Measurements from ENCODE around the gene DLG2.
"Not testable (repeated sequence)": the region's sequence is repeated elsewhere in the genome, so short reads cannot be mapped to it uniquely, and the experiment has no call there.

The DLG2 gene

DNA sequence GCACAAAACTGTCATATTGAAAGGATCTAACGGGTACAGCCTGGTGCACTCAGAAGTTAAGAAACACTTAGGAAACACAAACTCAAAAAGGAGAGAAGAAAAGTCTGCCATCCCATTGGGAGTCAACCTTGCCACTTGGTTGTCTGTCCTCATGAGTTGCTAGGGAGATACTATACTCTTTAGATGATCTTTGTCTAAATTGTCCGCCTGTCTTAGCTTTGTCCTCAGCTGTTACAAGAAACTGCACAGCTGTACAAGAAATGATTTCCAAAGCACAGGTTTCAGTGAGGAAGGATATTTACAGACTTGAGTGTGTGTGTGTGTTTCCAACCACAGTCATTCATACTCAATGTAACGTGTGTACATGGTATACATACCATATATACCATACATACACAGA is 2171.8 kb downstream of the DLG2 start:
- DNase-seq (ENCODE audit: low spot score): no peak

DNA sequence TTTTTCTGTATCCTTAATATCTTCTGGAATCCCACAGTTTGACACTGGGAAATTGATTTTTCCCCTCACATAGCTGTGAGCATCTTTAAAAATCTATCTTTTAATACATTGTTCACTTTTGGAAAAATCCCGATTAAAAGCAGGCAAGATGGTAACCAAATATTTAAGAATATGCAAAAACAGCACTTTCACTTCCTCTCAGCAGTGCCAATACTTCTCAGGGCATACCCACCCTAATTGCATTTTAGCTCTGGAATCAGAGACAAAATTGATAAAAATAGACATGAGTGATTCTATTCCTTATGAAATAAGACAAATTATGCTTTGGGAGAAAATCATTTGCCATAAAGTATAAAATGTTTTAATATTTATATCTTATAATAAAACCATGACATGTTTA is 2172.5 kb downstream of the DLG2 start:
- DNase-seq (ENCODE audit: low spot score): no peak

DNA sequence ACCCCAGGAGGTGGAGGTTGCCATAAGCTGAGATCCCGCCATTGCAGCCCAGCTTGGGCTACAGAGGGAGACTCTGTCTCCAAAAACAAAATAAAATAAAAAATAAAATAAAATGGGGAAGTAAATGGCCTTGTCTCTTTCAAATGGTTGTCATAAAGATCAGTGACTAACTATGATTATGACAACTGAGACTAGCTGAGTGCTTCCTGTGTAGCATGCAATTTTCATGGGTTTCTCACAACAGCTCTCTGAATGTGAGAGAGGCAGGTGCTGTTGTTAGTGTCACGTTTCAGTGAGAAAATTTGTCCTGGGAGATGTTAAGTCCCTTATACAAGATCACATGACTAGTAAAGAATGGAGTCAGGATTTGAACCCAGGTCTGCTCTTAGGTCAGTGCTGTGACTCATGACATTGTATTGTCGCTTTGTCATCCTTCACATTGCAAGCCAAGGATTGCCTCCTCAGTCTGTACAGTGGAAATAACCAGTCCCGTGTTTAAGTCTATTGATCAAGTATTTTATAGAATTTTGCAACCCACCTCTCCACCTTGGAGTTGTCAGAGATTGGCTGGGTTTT is 2177.7 kb downstream of the DLG2 start:
- no peak for DNase-seq (ENCODE audit: low spot score)

DNA sequence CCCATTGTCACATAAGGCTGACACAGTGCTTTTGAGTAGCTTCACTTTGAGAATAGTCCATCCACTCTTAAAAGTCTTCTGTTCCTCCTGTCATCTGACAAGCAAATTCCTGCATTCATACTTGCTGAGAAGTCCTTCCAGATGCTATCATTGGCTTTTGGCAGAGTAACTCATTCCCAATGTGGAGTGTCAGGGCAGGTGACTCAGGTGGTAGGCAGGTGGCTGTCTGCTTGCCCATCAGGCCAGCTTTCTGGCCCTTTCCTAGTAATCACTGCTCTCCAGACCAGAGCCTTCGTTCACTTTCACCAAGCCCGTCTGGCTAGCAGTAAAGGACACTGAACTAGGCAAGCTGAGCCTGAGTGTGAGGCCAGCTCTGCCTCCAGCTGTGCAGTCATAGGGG is 2178.5 kb downstream of the DLG2 start:
- DNase-seq (ENCODE audit: low spot score): no peak

DNA sequence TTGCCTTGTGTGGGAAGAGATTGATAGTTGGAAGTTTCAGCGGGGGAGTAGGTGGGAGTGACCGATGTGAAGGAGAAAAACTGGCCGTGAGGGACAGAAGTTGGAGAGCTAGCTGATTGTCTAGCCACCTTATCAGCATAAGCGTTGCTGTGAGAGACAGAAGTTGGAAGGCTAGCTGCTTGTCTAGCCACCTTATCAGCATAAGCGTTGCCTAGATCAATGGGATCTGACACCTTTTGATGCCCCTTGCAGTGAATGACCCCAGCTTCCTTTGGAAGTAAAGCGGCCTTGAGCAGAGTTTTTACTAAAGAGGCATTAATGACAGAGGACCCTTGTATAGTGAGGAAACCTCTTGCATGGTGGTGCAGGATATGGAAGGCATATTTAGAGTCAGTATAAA is 2183.3 kb downstream of the DLG2 start:
- DNase-seq (ENCODE audit: low spot score): not testable (repeated sequence)

DNA sequence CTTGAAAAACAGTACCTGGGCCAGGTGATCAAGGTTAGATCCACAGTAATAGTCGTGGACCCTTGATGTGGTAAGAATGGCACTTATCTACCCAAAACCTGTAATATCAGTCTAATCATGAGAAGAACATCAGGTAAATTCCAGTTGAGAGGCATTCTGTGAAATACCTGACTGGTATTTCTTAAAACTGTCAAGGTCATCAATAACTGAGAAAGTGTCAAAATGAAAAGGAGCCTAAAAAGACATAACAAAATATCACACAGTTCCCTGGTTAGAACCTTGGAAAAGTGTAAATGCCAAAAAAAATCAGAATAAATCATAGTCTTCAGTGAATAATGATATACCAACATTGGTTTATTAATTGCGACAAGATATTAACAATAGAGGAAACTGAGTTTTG is 2185.5 kb downstream of the DLG2 start:
- DNase-seq (ENCODE audit: low spot score): no peak

DNA sequence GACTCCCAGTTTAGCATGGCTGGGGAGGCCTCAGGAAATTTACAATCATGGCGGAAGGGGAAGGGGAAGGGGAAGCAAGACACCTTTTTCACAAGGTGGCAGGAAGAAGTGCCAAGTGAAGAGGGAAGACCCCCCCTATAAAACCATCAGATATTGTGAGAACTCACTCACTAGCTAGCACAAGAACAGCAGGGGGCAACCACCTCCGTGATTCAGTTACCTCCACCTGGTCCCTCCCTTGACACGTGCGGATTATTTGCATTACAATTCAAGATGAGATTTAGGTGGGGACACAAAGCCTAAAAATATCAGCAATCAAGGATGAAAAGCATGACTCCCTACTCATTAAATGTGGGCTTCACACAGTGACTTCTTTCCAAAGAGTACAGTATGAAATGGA is 2186.0 kb downstream of the DLG2 start:
- DNase-seq (ENCODE audit: low spot score): no peak

DNA sequence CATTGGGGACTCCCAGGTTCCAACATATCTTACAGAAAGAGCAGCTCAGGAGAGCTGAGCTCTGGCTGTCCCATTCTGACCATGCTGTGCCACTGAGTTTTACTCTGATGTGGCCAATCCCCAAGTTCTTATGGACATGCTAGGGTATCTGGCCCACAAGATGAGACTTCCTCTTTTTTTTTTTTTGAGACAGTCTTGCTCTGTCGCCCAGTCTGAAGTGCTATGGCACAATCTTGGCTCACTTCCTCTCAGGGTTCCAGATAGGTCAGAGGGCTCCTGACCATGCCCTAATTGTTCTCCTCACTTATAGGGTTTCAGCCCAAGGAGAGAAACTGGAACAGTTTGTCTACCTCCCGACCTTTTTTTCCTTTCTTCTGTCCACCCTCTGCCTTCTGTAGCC is 2188.7 kb downstream of the DLG2 start:
- no peak for DNase-seq (ENCODE audit: low spot score)

DNA sequence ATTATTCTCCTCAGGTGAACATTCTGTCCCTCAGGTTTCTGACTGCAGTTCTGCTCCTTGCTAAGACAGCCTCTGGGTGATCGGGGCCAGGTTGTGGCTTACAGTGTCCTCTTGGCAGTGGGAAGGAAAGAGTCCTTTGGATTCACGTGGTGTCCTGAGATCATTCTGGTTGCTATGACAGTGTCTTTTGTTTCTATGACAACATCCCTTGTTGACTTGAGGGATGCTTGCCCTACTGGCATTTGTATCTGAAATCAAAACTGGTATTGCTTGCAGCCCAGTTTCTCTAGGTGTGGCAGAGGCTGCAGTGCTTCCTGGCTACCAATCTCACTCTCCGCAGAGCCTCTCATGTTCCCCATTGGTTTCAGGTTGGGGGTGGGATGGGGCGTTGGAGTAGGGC is 2189.2 kb downstream of the DLG2 start:
- no peak for DNase-seq (ENCODE audit: low spot score)

DNA sequence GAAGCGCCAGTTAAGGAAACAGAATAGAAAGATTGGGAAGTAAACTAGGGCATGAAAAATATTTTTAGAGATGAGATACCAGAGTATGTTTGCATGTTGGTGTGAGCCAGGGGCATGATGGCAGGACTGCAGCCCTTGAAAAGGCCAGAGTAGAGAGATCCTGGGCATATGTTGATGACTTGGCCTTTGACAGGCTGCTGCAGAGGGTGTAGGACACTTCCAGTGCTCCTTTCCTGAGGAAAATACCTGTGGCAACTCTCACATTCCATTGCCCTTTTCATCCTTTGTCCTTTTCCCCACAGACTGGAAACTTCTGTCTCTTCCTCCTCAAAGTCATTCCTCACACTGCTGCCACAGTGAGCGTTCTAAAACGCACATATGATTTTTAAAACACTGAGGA is 2190.3 kb downstream of the DLG2 start:
- no peak for DNase-seq (ENCODE audit: low spot score)

DNA sequence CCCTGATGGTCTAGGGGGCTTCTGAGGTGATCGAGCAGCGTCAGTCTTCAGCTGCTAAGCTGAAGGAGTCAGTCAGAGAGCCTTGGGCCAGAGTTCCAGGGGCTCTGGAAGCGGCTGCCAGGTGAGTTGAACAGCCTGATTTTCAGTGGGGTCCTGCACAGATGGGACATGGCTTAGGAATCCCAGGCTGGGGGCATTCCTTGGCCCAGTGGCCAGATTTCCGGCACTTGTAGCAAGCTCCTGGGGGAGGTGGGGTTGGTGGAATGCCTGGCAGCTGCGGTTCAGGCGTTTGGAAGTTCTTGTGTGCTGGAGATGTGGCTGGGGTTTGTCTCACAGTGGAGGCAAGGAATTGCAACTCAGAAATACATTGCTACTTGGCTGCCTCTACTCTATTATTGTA is 2192.3 kb downstream of the DLG2 start:
- not testable (repeated sequence) for DNase-seq (ENCODE audit: low spot score)

DNA sequence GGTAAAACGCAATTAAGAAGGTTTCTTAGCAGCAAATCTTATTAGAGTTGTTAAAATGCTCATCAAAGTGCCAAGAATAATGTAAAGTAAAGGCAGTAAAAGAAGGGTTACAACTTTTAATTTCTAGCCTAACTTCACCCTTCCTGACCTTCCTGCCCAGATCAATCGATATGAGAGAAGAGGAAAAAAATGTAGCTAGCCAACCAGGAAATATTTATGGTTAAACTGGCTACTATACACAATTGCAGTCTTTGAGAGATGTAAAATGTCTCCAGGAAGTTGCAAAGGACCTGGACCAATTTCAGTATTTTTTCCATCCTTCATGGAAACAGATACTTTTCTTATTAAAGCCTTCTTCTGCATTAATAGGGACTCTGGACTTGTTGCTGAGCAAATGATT is 2199.2 kb downstream of the DLG2 start:
- no peak for DNase-seq (ENCODE audit: low spot score)

DNA sequence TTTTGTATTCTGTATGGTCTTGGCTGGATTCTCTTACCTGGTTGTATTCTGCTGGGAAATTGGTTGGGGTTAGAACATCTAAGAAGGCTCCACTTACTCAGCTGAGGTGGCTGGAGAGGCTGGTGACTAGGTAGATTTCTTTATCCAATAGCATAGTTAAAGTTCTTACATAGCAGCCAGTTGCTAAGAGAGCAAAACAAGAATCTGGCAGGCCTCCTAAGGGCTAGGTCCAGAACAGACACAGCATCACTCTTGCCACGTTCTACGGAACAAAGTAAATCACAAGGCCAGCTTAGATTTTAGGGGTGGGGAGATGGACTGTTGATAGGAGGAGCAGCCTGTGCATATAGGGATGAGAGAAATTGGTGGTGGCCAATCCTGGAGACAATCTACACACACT is 2199.6 kb downstream of the DLG2 start:
- DNase-seq (ENCODE audit: low spot score): no peak

DNA sequence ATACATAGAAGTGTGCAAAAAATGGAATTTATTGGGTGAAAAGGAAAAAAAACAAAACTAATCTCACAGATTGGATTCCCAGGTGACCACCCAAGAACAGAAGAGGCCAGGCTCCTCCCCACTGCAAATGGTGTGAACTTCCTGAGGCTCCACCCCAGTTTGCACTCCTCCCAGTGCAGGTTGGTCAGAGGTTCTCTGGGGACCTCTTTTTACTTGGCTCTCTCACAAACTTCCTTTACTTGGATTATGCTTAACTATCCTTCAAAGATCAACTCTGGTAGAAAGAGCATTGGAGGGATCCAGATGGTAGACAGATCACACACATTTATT is 2202.0 kb downstream of the DLG2 start:
- no peak for DNase-seq (ENCODE audit: low spot score)

DNA sequence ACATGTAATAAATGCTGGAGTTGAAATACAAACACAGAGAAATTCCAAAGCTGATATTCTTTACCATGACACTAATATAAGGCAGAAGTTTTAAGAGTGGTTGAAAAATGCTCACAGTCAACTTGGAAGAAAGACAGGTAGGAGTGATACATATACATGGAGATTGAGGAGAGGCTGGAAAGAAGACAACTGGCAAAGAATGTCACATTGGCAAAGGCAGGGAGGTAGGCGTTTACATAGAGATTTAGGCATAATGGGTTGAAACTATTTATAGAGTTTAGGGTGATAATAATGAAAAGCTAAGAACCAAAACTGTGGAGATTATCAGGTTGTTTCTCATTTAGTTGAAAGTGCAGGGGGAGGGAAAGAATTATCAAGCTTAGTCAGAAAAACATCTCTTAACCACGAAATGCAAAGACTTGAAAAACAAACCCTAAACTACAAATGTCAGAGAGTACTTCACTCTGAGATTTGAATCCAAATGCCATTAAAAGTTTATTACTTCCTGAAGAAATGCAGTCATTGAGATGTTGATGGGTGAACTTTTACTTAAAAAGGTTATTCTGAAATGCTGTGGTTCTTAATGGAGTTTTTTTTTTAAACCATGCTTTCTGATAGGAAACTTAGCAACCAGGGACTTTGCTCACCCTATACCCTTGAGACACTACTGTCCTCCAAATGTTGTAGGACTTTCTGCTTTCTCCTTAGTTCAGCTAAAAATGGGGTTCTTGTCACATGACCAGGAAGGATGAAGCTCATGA is 2202.6 kb downstream of the DLG2 start:
- no peak for DNase-seq (ENCODE audit: low spot score)

DNA sequence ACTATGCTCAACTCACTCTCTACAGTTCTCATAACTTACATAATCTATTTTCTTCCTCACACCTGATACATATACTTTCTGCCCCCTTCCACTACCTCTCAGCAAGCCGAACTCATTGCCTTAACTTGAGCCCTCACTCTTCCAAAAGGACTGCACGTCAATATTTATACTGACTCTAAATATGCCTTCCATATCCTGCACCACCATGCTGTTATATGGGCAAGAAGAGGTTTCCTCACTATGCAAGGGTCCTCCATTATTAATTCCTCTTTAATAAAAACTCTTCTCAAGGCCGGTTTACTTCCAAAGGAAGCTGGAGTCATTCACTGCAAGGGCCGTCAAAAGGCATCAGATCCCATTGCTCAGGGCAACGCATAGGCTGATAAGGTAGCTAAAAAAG is 2204.5 kb downstream of the DLG2 start:
- DNase-seq (ENCODE audit: low spot score): not testable (repeated sequence)

DNA sequence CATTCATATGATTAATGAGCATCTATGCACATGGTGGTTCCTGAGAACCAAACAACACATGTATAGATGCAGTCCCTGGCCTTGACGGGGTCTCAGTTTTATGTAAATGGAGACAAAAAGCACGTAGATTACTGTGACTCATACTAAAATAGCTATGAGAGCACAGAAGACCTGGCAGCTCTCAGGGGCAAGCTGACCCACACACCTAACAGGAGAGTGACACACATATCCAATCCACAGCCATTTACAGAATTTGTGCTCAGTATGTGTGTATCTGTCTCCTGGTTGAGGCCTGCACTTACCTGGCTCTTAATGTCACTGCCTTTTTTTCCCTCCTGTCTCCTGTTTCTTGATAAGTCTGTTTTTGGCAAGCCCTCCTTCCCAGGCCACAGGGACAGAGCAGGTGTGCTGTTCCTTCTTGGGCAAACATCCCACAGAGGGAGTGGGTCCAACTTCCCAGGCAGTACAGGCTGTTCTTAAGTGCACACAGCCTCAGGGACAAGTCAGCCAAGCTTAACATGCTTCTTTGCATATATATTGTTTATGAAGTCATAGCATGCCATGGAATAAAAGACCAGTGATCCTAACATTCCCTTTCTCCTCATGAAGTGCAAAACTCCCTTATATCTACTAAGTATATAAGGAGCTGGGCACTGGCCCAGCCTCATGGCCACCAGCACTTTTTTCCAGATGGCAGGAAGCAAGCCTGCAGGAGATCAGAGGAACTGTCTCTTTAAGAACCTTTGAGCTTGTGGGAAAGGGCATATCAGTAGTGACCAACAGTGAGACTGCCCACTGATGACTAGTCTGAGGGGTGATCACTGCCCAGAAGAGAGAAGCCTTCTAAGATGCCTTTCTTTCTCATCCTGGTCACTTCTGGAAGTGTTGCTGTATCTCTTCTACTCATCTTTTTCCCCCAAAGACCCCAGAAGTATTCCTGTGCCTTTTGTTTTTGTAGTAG is 2216.3 kb downstream of the DLG2 start:
- no peak for DNase-seq (ENCODE audit: low spot score)

DNA sequence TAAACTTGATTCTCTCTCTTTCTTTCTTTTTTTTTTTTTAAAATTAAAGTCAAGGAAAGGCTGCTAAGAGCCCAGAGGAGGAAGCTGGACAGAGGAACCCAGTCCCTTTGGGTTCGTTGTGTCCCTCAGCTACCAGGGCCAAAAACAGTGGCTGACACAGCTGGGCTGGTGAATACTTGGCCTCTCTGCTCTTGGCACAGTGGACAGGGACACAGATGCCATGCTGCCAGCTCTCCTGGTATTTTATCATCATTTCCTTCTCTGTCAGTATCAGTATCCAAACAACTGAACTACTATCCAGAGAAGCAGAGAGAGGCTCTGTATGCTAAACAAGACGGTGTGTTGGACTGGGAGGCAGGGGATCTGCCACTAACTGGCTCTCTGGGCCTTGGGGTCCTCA is 2217.3 kb downstream of the DLG2 start:
- DNase-seq (ENCODE audit: low spot score): no peak

DNA sequence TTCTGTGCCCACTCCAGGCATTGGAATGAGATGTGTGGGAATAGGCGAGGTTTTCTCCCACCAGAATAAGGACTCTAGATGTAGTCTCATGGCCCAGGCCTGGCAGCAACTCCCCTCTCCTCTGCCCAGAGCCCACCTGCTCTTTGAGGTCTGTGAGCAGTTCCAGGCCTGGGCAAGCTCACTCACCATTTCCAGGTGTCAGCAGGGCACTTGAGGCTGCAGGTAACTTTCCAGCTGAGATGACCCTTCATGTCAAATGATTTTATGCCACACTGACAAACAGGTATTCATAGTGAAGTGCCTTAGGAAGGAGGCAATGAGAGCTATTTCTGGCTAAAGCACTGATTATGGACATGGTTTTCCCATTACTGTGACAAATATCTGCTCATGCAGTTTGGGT is 2217.7 kb downstream of the DLG2 start:
- no peak for DNase-seq (ENCODE audit: low spot score)

DNA sequence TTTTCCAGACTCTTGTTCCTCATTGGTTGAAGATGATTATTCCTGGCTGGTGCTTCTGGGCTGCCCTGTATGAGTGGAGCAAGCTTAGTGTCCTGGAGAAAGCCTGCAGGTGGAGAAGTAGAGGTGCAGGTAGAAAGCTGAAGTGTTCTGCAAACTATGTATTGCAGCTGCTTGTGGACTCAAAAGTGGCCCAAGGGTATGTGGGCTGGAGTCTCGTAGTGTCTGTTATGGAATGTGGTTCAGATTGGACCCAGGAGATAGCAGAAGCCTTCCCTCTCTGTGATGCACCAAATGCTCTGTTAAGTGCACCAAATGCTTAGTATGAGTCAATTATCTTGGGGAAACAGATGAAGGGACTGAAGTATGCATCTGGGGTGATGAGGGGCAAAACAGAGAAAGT is 2218.2 kb downstream of the DLG2 start:
- no peak for DNase-seq (ENCODE audit: low spot score)

Data from germinal center (tissue), 1 donor.